C4-2B (cell line): ENCODE data around the gene THBS2.

Experiments used
- CTCF ChIP-seq: fragments of 450-650 bp; conservative IDR thresholded peaks from 2 replicates; pipeline ENCODE4 v1.5.1; 2017; ENCODE audit warnings: mild to moderate bottlenecking
- ZFX ChIP-seq: fragments of 450-650 bp; IDR thresholded peaks from 2 replicates; pipeline ENCODE4 v1.6.1; 2017

- TF ChIP-seq CTCF (no peak), ZFX (no peak)
Measured at GRCh38 chr6:169231790-169232506, 21.7 kb downstream of the THBS2 start.
